Neural cell (in vitro differentiated cells): ENCODE results near the gene EXO1. TPM values are rescaled to one million over a fixed set of nuclear protein-coding genes. Genes with fewer than 3 reads are reported as not detected.

ENCODE experiments used
- H2AFZ ChIP-seq: fragments of 200-600, 300-800 bp; sonication (generic), shearing (Covaris generic); 2 replicates; pipeline ENCODE4 v1.6.0; 2014; ENCODE audit warnings: low read depth, mild to moderate bottlenecking, antibody characterized with exemption, low read length, moderate library complexity
- H3F3A ChIP-seq: fragments of 200-600 bp; shearing (Covaris generic); 2 replicates; pipeline ENCODE4 v1.6.1; 2016; ENCODE audit warnings: mild to moderate bottlenecking, moderate library complexity, mixed read lengths, antibody characterized with exemption, low read length; ENCODE audit not compliant: insufficient read depth, poor library complexity, severe bottlenecking
- H3K27ac ChIP-seq: fragments of 200-600, 300-800 bp; sonication (generic), shearing (Covaris generic); 2 replicates; pipeline ENCODE4 v1.5.1; 2014; ENCODE audit warnings: mild to moderate bottlenecking, low read length, moderate library complexity
- H3K27me3 ChIP-seq: fragments of 300-800, 200-600 bp; sonication (generic), shearing (Covaris generic); 2 replicates; pipeline ENCODE4 v1.6.0; 2014; ENCODE audit warnings: mild to moderate bottlenecking, low read depth, low read length, moderate library complexity; ENCODE audit not compliant: insufficient read depth
- H3K36me3 ChIP-seq: fragments of 300-800, 200-600 bp; sonication (generic), shearing (Covaris generic); 2 replicates; pipeline ENCODE4 v1.5.1; 2014; ENCODE audit warnings: mild to moderate bottlenecking, antibody characterized with exemption, low read length, moderate library complexity; ENCODE audit not compliant: insufficient read depth
- H3K4me2 ChIP-seq: fragments of 300-800, 200-600 bp; sonication (generic), shearing (Covaris generic); 2 replicates; pipeline ENCODE4 v1.6.0; 2014; ENCODE audit warnings: mild to moderate bottlenecking, low read length
- H3K4me3 ChIP-seq: fragments of 300-800, 200-600 bp; sonication (generic), shearing (Covaris generic); 2 replicates; pipeline ENCODE4 v1.5.1; 2014; ENCODE audit warnings: mild to moderate bottlenecking, low read length, moderate library complexity
- H3K79me2 ChIP-seq: fragments of 200-600 bp; shearing (Covaris generic); replicated peaks from 2 replicates; pipeline ENCODE4 v1.6.0; 2014; ENCODE audit warnings: mild to moderate bottlenecking, low read length, moderate library complexity; ENCODE audit not compliant: insufficient read depth
- H3K9ac ChIP-seq: fragments of 300-800, 200-600 bp; sonication (generic), shearing (Covaris generic); 2 replicates; pipeline ENCODE4 v1.6.1; 2016; ENCODE audit warnings: mild to moderate bottlenecking, low read length, mixed read lengths
- H3K9me2 ChIP-seq: fragments of 200-600 bp; shearing (Covaris generic); 2 replicates; pipeline ENCODE4 v1.6.1; 2016; ENCODE audit warnings: mild to moderate bottlenecking, low read length, mixed read lengths; ENCODE audit not compliant: insufficient read depth
- H3K9me3 ChIP-seq: fragments of 200-600, 300-800 bp; sonication (generic), shearing (Covaris generic); 2 replicates; pipeline ENCODE4 v1.6.1; 2016; ENCODE audit warnings: mild to moderate bottlenecking, mixed run types, low read length, moderate library complexity, mixed read lengths
- H4K20me1 ChIP-seq: fragments of 200-600 bp; shearing (Covaris generic); 2 replicates; pipeline ENCODE4 v1.6.1; 2016; ENCODE audit warnings: mild to moderate bottlenecking, mixed run types; ENCODE audit not compliant: insufficient read depth
- EP300 ChIP-seq: fragments of 450-650 bp; conservative IDR thresholded peaks from 2 replicates; pipeline ENCODE4 v1.6.1; 2014; ENCODE audit warnings: antibody characterized with exemption, mild to moderate bottlenecking, moderate library complexity; ENCODE audit not compliant: poor library complexity, severe bottlenecking
- EZH2 ChIP-seq: fragments of 200-600, 300-800 bp; shearing (Covaris generic), sonication (generic); IDR thresholded peaks from 2 replicates; pipeline ENCODE4 v1.6.1; 2014; ENCODE audit warnings: antibody characterized with exemption, low read length, borderline replicate concordance, mild to moderate bottlenecking; ENCODE audit not compliant: insufficient read depth, poor library complexity, severe bottlenecking
- POLR2AphosphoS5 ChIP-seq: IDR thresholded peaks from 2 replicates; pipeline ENCODE4 v1.6.1; 2012
- polyA plus RNA-seq: library from polyadenylated mRNA; depleted of rRNA; stranded (reverse); fragments of >200 nt; gene quantifications from 2 replicates; pipeline ENCODE4 v1.2.3, GENCODE V29; 2014

The EXO1 gene
- polyA plus RNA-seq, 1 donor from 2014 or later: 0.92 TPM

GRCh38 chr1:241934866-241935265, 86.9 kb downstream of the EXO1 start:
- H3K9ac ChIP-seq: no peak overlapping the region
- no peak overlapping the region for H3K27ac ChIP-seq
- no peaks in the 10 kb centered on the region for H3K9me2 ChIP-seq
- H4K20me1 ChIP-seq: no peaks in the 10 kb centered on the region
- no peaks in the 10 kb centered on the region for H3K9me3 ChIP-seq
- no peak overlapping the region for H2AFZ ChIP-seq
- H3K4me3 ChIP-seq: no peak overlapping the region
- no peaks in the 10 kb centered on the region for H3K36me3 ChIP-seq
- no peaks in the 10 kb centered on the region for H3F3A ChIP-seq
- no peaks in the 10 kb centered on the region for H3K79me2 ChIP-seq
- no peaks in the 10 kb centered on the region for H3K27me3 ChIP-seq
- no peak overlapping the region for H3K4me2 ChIP-seq
- TF ChIP-seq POLR2AphosphoS5: no peak
- no peak for TF ChIP-seq EP300
- no peak for TF ChIP-seq EZH2

Other genes starting within 250 kb of the EXO1 start
- gene CHML, start 207.8 kb upstream of the EXO1 start, polyA plus RNA-seq: 17.3 and 18.5 TPM in 2 replicates
- 0.54 and 2.7 TPM in 2 replicates for gene OPN3, start 207.8 kb upstream of the EXO1 start, polyA plus RNA-seq
- gene WDR64, start 195.9 kb upstream of the EXO1 start, polyA plus RNA-seq: 0.21 TPM in 1 of 2 replicates, not detected in the other
- not detected in 2 replicates for gene BECN2, start 109.6 kb downstream of the EXO1 start, polyA plus RNA-seq
- gene MAP1LC3C, start 150.9 kb downstream of the EXO1 start, polyA plus RNA-seq: 0.44 and 0.50 TPM in 2 replicates